ENCODE measurements around the gene CYB5B.

CYB5B gene

DNA sequence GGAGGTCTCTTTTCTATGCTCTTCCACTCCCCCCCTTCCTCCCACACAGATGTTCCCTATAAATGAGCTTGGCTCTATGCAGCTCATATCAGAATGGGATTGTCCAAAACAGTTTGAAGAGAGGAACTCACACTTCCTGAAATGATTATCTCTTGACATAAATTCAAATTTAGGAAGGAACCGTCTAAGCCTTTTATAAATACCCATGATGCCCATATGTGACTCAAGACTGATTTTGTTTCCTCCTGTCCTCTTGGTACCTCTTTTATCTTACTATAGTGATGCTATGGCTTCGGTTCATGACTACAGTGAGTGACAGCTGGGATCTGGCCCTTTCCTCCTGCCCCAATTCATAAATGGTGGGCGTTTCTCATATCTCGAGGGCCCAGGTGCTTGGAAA lies 22.0 kb upstream of the CYB5B start:
- no peak for DNase-seq
- no peaks in the 10 kb centered on the region for H4K20me1 ChIP-seq (ENCODE audit: insufficient read depth, low read length)
- no peaks in the 10 kb centered on the region for H3K27me3 ChIP-seq (replicated peaks; ENCODE audit: insufficient read depth, low read length)
- no peak overlapping the region for H3K4me2 ChIP-seq (ENCODE audit: low read depth, low read length)
- H3K9me3 ChIP-seq (replicated peaks; ENCODE audit: insufficient read depth, low read length), result no peaks in the 10 kb centered on the region
- H3K27ac ChIP-seq (ENCODE audit: low read length), result no peak overlapping the region
- TF ChIP-seq EZH2 (optimal IDR thresholded peaks at IDR 0.05; ENCODE audit: low read depth, low read length), result no peak
- no peak for TF ChIP-seq EZH2phosphoT487 (IDR thresholded peaks at IDR 0.05; ENCODE audit: low read length)
- TF ChIP-seq, protein P1, sequence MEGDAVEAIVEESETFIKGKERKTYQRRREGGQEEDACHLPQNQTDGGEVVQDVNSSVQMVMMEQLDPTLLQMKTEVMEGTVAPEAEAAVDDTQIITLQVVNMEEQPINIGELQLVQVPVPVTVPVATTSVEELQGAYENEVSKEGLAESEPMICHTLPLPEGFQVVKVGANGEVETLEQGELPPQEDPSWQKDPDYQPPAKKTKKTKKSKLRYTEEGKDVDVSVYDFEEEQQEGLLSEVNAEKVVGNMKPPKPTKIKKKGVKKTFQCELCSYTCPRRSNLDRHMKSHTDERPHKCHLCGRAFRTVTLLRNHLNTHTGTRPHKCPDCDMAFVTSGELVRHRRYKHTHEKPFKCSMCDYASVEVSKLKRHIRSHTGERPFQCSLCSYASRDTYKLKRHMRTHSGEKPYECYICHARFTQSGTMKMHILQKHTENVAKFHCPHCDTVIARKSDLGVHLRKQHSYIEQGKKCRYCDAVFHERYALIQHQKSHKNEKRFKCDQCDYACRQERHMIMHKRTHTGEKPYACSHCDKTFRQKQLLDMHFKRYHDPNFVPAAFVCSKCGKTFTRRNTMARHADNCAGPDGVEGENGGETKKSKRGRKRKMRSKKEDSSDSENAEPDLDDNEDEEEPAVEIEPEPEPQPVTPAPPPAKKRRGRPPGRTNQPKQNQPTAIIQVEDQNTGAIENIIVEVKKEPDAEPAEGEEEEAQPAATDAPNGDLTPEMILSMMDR (IDR thresholded peaks at IDR 0.05; ENCODE audit: low read length), result no peak
- H3F3A ChIP-seq (ENCODE audit: insufficient read depth, low read length), result no peaks in the 10 kb centered on the region
- no peak overlapping the region for H3K9ac ChIP-seq (ENCODE audit: low read length)
- no peak overlapping the region for H3K4me3 ChIP-seq (ENCODE audit: low read length)
- H3K79me2 ChIP-seq (ENCODE audit: low read length), result no peaks in the 10 kb centered on the region
- no peaks in the 10 kb centered on the region for H3K9me2 ChIP-seq (replicated peaks; ENCODE audit: insufficient read depth, low read length)
- H2AFZ ChIP-seq (ENCODE audit: low read length), result no peak overlapping the region
- no peaks in the 10 kb centered on the region for H3K36me3 ChIP-seq (replicated peaks; ENCODE audit: insufficient read depth, low read length)
- no peaks in the 10 kb centered on the region for H3K4me1 ChIP-seq (ENCODE audit: low read length)

DNA sequence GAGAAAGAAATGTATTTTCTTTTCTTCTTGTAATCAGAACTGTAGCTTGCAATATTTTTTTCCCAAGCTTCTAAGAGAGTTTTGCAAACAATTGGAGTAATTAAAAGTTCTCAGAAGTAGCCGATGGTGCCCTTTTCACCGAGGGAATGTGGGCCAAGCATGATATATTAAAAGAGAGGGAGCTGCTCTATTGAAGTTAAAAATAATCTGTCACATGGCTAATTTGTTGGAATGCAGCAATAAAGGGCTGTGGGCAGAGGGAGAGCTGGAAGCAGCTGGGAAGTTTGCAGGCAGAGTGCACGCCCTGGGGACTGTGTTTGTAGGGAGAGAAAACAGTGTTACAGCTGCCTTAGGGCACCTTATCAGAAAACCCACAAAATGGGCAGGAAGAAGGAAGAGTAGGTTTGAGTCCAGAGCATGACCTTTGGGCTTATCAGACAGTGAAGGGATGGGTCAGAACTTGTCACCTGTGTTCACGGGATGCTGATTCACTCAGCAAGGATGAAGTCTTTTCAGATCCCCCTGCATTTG lies 20.1 kb upstream of the CYB5B start:
- no peaks in the 10 kb centered on the region for H3K9me2 ChIP-seq (replicated peaks; ENCODE audit: insufficient read depth, low read length)
- H3F3A ChIP-seq (ENCODE audit: insufficient read depth, low read length), result no peaks in the 10 kb centered on the region
- TF ChIP-seq, protein P1 (IDR thresholded peaks at IDR 0.05; ENCODE audit: low read length), result no peak
- no peak for TF ChIP-seq EZH2 (optimal IDR thresholded peaks at IDR 0.05; ENCODE audit: low read depth, low read length)
- no peak for TF ChIP-seq EZH2phosphoT487 (IDR thresholded peaks at IDR 0.05; ENCODE audit: low read length)
- H4K20me1 ChIP-seq (ENCODE audit: insufficient read depth, low read length), result no peaks in the 10 kb centered on the region
- H2AFZ ChIP-seq (ENCODE audit: low read length), result no peak overlapping the region
- H3K79me2 ChIP-seq (ENCODE audit: low read length), result no peaks in the 10 kb centered on the region
- H3K4me3 ChIP-seq (ENCODE audit: low read length), result no peak overlapping the region
- no peaks in the 10 kb centered on the region for H3K9me3 ChIP-seq (replicated peaks; ENCODE audit: insufficient read depth, low read length)
- no peak overlapping the region for H3K9ac ChIP-seq (ENCODE audit: low read length)
- no peak overlapping the region for H3K27ac ChIP-seq (ENCODE audit: low read length)
- H3K4me1 ChIP-seq (ENCODE audit: low read length), result no peaks in the 10 kb centered on the region
- no peak for DNase-seq
- H3K27me3 ChIP-seq (replicated peaks; ENCODE audit: insufficient read depth, low read length), result no peaks in the 10 kb centered on the region
- H3K36me3 ChIP-seq (replicated peaks; ENCODE audit: insufficient read depth, low read length), result no peaks in the 10 kb centered on the region
- H3K4me2 ChIP-seq (ENCODE audit: low read depth, low read length), result no peak overlapping the region

- H3K36me3 ChIP-seq (replicated peaks; ENCODE audit: insufficient read depth, low read length), result no peaks in the 10 kb centered on the region
- H3K9me2 ChIP-seq (replicated peaks; ENCODE audit: insufficient read depth, low read length), result no peaks in the 10 kb centered on the region
- no peak overlapping the region for H2AFZ ChIP-seq (ENCODE audit: low read length)
- H4K20me1 ChIP-seq (ENCODE audit: insufficient read depth, low read length), result no peaks in the 10 kb centered on the region
- H3K4me1 ChIP-seq (ENCODE audit: low read length), result no peaks in the 10 kb centered on the region
- H3K9me3 ChIP-seq (replicated peaks; ENCODE audit: insufficient read depth, low read length), result no peaks in the 10 kb centered on the region
- no peak overlapping the region for H3K9ac ChIP-seq (ENCODE audit: low read length)
- no peaks in the 10 kb centered on the region for H3K27me3 ChIP-seq (replicated peaks; ENCODE audit: insufficient read depth, low read length)
- DNase-seq, result no peak
- H3K4me2 ChIP-seq (ENCODE audit: low read depth, low read length), result no peak overlapping the region
- H3K79me2 ChIP-seq (ENCODE audit: low read length), result no peaks in the 10 kb centered on the region
- no peak overlapping the region for H3K27ac ChIP-seq (ENCODE audit: low read length)
- H3K4me3 ChIP-seq (ENCODE audit: low read length), result no peak overlapping the region
- H3F3A ChIP-seq (ENCODE audit: insufficient read depth, low read length), result no peaks in the 10 kb centered on the region
- TF ChIP-seq, protein P1 (IDR thresholded peaks at IDR 0.05; ENCODE audit: low read length), result no peak
- TF ChIP-seq EZH2phosphoT487 (IDR thresholded peaks at IDR 0.05; ENCODE audit: low read length), result no peak
- no peak for TF ChIP-seq EZH2 (optimal IDR thresholded peaks at IDR 0.05; ENCODE audit: low read depth, low read length)
Observed at GRCh38 chr16:69405326-69405725, 19.1 kb upstream of the CYB5B start.
